Endothelial cell (in vitro differentiated cells): ENCODE measurements around the gene CCDC92. TPM values are rescaled to one million over a fixed set of nuclear protein-coding genes. Genes with fewer than 3 reads are reported as not detected.

Experiments used
- DNase-seq: peaks from one replicate; pipeline ENCODE4 v3.0.0; 2021; ENCODE audit warnings: low spot score
- H3K27ac Mint-ChIP-seq: one replicate; pipeline ENCODE4 v1.8.0; 2021; ENCODE audit warnings: mixed read lengths, inconsistent platforms; ENCODE audit not compliant: unreplicated experiment
- H3K27me3 Mint-ChIP-seq: one replicate; pipeline ENCODE4 v1.8.0; 2021; ENCODE audit warnings: mild to moderate bottlenecking, moderate library complexity, mixed read lengths, inconsistent platforms; ENCODE audit not compliant: unreplicated experiment
- H3K36me3 Mint-ChIP-seq: one replicate; pipeline ENCODE4 v1.8.0; 2021; ENCODE audit warnings: mild to moderate bottlenecking, low read depth, mixed read lengths, inconsistent platforms; ENCODE audit not compliant: unreplicated experiment
- H3K4me1 Mint-ChIP-seq: one replicate; pipeline ENCODE4 v1.8.0; 2021; ENCODE audit warnings: mild to moderate bottlenecking, mixed read lengths, inconsistent platforms; ENCODE audit not compliant: unreplicated experiment
- H3K4me3 Mint-ChIP-seq: one replicate; pipeline ENCODE4 v1.8.0; 2021; ENCODE audit warnings: mild to moderate bottlenecking, mixed read lengths, inconsistent platforms; ENCODE audit not compliant: unreplicated experiment
- H3K9me3 Mint-ChIP-seq: one replicate; pipeline ENCODE4 v1.8.0; 2021; ENCODE audit warnings: mixed read lengths, inconsistent platforms; ENCODE audit not compliant: unreplicated experiment
- CTCF ChIP-seq: fragments of 200-600 bp; sonication (generic); IDR thresholded peaks from one replicate; pipeline ENCODE4 v1.5.0; 2021; ENCODE audit warnings: antibody characterized with exemption; ENCODE audit not compliant: unreplicated experiment
- total RNA-seq: library from RNA; stranded (reverse); fragmentation: NEBNext Ultra II Directional; extraction: Animal tissue kit (Norgen Biotek cat#: 25700); gene quantifications from one replicate; pipeline ENCODE4 v1.2.1, GENCODE V29; 2021; ENCODE audit not compliant: unreplicated experiment

Gene CCDC92
- total RNA-seq, 1 donor from 2014 or later = 25.0 TPM

- H3K9me3 Mint-ChIP-seq = no peaks in the 10 kb centered on the region
- peaks cover 3% of the 10 kb centered on the region for H3K27me3 Mint-ChIP-seq
- no peak overlapping the region for H3K27ac Mint-ChIP-seq
- H3K4me3 Mint-ChIP-seq = no peak overlapping the region
- no peak for DNase-seq
- TF ChIP-seq CTCF = no peak
- no peaks in the 10 kb centered on the region for H3K4me1 Mint-ChIP-seq
- H3K36me3 Mint-ChIP-seq = no peaks in the 10 kb centered on the region
Measured at GRCh38 chr12:123919980-123920360, 52.7 kb downstream of the CCDC92 start.

- Mint-ChIP-seq H3K27me3 (peaks cover 6% of the 10 kb centered on the region), H3K27ac (no peak overlapping the region), H3K4me1 (no peaks in the 10 kb centered on the region), H3K4me3 (no peak overlapping the region), H3K9me3 (no peaks in the 10 kb centered on the region), H3K36me3 (no peaks in the 10 kb centered on the region)
- TF ChIP-seq CTCF = no peak
- DNase-seq = no peak
Measured at GRCh38 chr12:123917337-123917850, 55.2 kb downstream of the CCDC92 start.

- Mint-ChIP-seq H3K27ac (no peak overlapping the region), H3K4me1 (no peaks in the 10 kb centered on the region), H3K9me3 (no peaks in the 10 kb centered on the region)
Measured at GRCh38 chr12:123916729-123917128, 55.9 kb downstream of the CCDC92 start.

GRCh38 chr12:123914726-123915333 lies 57.8 kb downstream of the CCDC92 start:
- Mint-ChIP-seq H3K4me1 (no peaks in the 10 kb centered on the region), H3K9me3 (no peaks in the 10 kb centered on the region), H3K4me3 (no peak overlapping the region), H3K27ac (no peak overlapping the region), H3K36me3 (no peaks in the 10 kb centered on the region), H3K27me3 (peaks cover 7% of the 10 kb centered on the region)
- no peak for DNase-seq
- no peak for TF ChIP-seq CTCF

More at GRCh38 chr12:123916729-123917128, 55.9 kb downstream of the CCDC92 start:
- H3K27me3 Mint-ChIP-seq = peaks cover 6% of the 10 kb centered on the region
- no peaks in the 10 kb centered on the region for H3K36me3 Mint-ChIP-seq
- DNase-seq = no peak
- no peak for TF ChIP-seq CTCF
- no peak overlapping the region for H3K4me3 Mint-ChIP-seq
